Measurements from ENCODE around the gene PIERCE2. TPM values are rescaled to one million over a fixed set of nuclear protein-coding genes. Genes with fewer than 3 reads are reported as not detected.

The PIERCE2 gene
- total RNA-seq, 4 donors from 2014 or later, result 1.9 to 5.4 (median 3.9) TPM

DNA sequence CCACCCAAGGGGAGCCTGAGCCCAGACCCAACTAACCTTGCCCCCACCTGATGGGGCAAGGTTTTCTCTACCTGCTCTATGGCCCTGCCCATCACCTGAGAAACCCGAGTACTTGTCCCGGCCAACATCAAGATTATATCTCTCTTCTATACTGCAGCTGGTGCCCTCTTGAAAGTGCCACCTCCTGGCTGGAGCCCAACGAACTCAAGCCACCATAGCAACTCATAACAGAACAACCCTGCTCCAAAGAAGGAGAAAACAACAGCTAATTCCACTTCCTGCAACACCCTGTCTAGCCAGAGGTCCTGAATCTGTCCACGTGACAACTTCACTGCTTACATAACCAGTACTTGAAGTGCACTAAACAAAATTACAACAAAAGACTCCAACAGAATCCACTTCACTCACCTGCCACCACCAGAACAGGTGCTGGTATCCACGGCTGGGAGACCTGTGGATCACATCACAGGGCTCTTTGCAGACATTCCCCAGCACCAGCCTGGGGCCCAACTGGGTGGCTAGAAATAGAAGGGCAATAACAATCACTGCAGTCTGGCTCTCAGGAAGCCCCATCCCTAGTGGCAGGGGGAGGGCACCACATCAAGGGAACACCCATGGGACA is 49.2 kb downstream of the PIERCE2 start:
- Histone ChIP-seq H3K27ac (no peak overlapping the region), H3K4me3 (no peak overlapping the region), H3K36me3 (no peaks in the 10 kb centered on the region), H3K9me3 (peaks cover 0 to 20% (median 0%) of the 10 kb centered on the region in 3 donors), H3K27me3 (no peaks in the 10 kb centered on the region), H3K4me1 (no peaks in the 10 kb centered on the region)
- TF ChIP-seq EP300 (IDR thresholded peaks at IDR 0.05), result no peak
- no peak for TF ChIP-seq POLR2AphosphoS5 (IDR thresholded peaks at IDR 0.05)
- TF ChIP-seq, protein P1, sequence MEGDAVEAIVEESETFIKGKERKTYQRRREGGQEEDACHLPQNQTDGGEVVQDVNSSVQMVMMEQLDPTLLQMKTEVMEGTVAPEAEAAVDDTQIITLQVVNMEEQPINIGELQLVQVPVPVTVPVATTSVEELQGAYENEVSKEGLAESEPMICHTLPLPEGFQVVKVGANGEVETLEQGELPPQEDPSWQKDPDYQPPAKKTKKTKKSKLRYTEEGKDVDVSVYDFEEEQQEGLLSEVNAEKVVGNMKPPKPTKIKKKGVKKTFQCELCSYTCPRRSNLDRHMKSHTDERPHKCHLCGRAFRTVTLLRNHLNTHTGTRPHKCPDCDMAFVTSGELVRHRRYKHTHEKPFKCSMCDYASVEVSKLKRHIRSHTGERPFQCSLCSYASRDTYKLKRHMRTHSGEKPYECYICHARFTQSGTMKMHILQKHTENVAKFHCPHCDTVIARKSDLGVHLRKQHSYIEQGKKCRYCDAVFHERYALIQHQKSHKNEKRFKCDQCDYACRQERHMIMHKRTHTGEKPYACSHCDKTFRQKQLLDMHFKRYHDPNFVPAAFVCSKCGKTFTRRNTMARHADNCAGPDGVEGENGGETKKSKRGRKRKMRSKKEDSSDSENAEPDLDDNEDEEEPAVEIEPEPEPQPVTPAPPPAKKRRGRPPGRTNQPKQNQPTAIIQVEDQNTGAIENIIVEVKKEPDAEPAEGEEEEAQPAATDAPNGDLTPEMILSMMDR (IDR thresholded peaks at IDR 0.05), result no peak
- no peak for TF ChIP-seq POLR2A (IDR thresholded peaks at IDR 0.05)
- ATAC-seq, result no peak
- 70 to 100% methylated on average over 1 to 2 of the region's 5 CpGs for WGBS, 2 donors (ENCODE audit: low coverage in 1 of 2)

DNA sequence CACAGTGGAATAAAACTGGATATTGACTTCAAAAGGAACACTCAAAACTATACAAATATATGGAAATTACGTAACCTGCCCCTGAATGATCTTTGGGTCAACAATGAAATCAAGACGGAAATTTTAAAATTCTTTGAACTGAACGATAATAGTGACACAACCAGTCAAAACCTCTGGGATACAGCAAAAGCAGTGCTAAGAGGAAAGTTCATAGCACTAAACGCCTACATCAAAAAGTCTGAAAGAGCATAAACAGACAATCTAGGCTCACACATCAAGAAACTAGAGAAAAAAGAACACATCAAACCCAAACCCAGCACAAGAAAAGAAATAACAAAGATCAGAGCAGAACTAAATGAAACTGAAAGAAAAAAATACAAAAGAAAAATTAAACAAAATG is 53.2 kb downstream of the PIERCE2 start:
- Histone ChIP-seq H3K4me1 (no peaks in the 10 kb centered on the region), H3K9me3 (peaks cover 0 to 20% (median 0%) of the 10 kb centered on the region in 3 donors), H3K36me3 (no peaks in the 10 kb centered on the region), H3K27ac (no peak overlapping the region), H3K27me3 (no peaks in the 10 kb centered on the region), H3K4me3 (no peak overlapping the region)
- 95 to 98% methylated on average over 3 to 4 of the region's 4 CpGs for WGBS, 2 donors (ENCODE audit: low coverage in 1 of 2)
- ATAC-seq, result no peak
- TF ChIP-seq EP300 (IDR thresholded peaks at IDR 0.05) (no peak), POLR2A (IDR thresholded peaks at IDR 0.05) (no peak), POLR2AphosphoS5 (IDR thresholded peaks at IDR 0.05) (no peak)
- TF ChIP-seq, protein P1 (IDR thresholded peaks at IDR 0.05), result no peak

DNA sequence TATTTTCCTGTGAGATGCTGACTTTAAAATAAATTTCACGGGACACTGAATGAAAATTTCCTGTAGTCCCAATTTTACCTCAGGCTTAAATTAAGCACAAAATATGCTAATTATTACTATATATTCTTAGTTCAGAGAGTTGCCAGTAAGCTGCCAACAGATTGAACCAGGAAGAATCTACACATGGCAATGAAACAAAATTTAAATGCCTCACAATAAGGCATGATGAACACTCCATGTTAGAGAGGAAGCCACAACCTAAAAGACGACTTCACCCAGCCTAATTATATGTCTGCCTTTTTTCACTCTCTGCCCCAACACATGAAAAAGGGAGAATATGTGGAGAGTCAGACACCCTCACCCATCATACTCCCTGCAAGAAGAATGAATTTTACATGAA is 60.0 kb downstream of the PIERCE2 start:
- WGBS, 2 donors (ENCODE audit: low coverage in 1 of 2), result 79 to 82% methylated on average over 2 of the region's 2 CpGs
- Histone ChIP-seq H3K4me3 (no peak overlapping the region), H3K36me3 (no peaks in the 10 kb centered on the region), H3K27ac (no peak overlapping the region), H3K4me1 (no peaks in the 10 kb centered on the region), H3K27me3 (no peaks in the 10 kb centered on the region), H3K9me3 (no peaks in the 10 kb centered on the region)
- TF ChIP-seq, protein P1 (IDR thresholded peaks at IDR 0.05), result no peak
- no peak for TF ChIP-seq EP300 (IDR thresholded peaks at IDR 0.05)
- TF ChIP-seq POLR2A (IDR thresholded peaks at IDR 0.05), result no peak
- no peak for TF ChIP-seq POLR2AphosphoS5 (IDR thresholded peaks at IDR 0.05)
- no peak for ATAC-seq

Other genes with a start within 250 kb of the PIERCE2 start
- 100 to 1,000 TPM in 1 of 4 donors, 10 to 100 TPM in 3; 50.1 to 103 (median 83.9) TPM for gene RSL24D1, start 211.6 kb upstream of the PIERCE2 start, total RNA-seq
- gene RAB27A, start 118.7 kb upstream of the PIERCE2 start, total RNA-seq, result 10 to 100 TPM; 16.9 to 29.7 (median 21.4) TPM
- 10 to 100 TPM in 3 of 4 donors, 1 to 10 TPM in 1; 6.7 to 19.6 (median 14.7) TPM for gene PIGBOS1, start 89.4 kb upstream of the PIERCE2 start, total RNA-seq
- 10 to 100 TPM in 2 of 4 donors, 1 to 10 TPM in 2; 7.0 to 14.0 (median 9.0) TPM for gene PIGB, start 89.3 kb upstream of the PIERCE2 start, total RNA-seq
- 10 to 100 TPM; 48.2 to 88.2 (median 61.0) TPM for gene CCPG1, start 136 bp upstream of the PIERCE2 start, total RNA-seq
- gene DNAAF4, start 99.7 kb downstream of the PIERCE2 start, total RNA-seq, result 1 to 10 TPM in 2 of 4 donors, under 1 TPM in 1, not detected in 1; 0.40 to 3.5 (median 1.5) TPM
- gene PYGO1, start 179.8 kb downstream of the PIERCE2 start, total RNA-seq, result 10 to 100 TPM; 17.3 to 22.2 (median 20.9) TPM

All from gastroesophageal sphincter (tissue), 4 donors.